Activated CD8-positive, alpha-beta memory T cell treated with anti-CD3 and anti-CD28 coated beads, Interleukin-2, amount 50 U/mL, for 24 hours (primary cell): ENCODE results near the gene TNN.
"Not testable (repeated sequence)": the region's sequence is repeated elsewhere in the genome, so short reads cannot be mapped to it uniquely, and the experiment has no call there.

ENCODE experiments used
- DNase-seq: peaks from one replicate; pipeline ENCODE4 v3.0.0-alpha.2; 2020; ENCODE audit errors: extremely low read depth

TNN gene

GRCh38 chr1:175072099-175072951 lies 4.7 kb downstream of the TNN start:
- DNase-seq, result no peak

GRCh38 chr1:175073061-175073460 lies 5.4 kb downstream of the TNN start:
- no peak for DNase-seq

- DNase-seq, result no peak
These were observed 6.0 kb downstream of the TNN start for GRCh38 chr1:175073633-175074032.

GRCh38 chr1:175075572-175076568 lies 8.2 kb downstream of the TNN start:
- no peak for DNase-seq

- no peak for DNase-seq
These were observed 9.9 kb downstream of the TNN start for GRCh38 chr1:175077356-175078030.

- DNase-seq, result no peak
These were observed 11.0 kb downstream of the TNN start for GRCh38 chr1:175078629-175079028.

GRCh38 chr1:175079338-175079737 lies 11.7 kb downstream of the TNN start:
- DNase-seq, result no peak

- DNase-seq, result no peak
These were observed 12.4 kb downstream of the TNN start for GRCh38 chr1:175080030-175080429.

GRCh38 chr1:175081983-175082382 lies 14.3 kb downstream of the TNN start:
- no peak for DNase-seq

GRCh38 chr1:175088525-175088951 lies 20.9 kb downstream of the TNN start:
- DNase-seq, result no peak

GRCh38 chr1:175089136-175089718 lies 21.6 kb downstream of the TNN start:
- no peak for DNase-seq

- no peak for DNase-seq
These were observed 23.1 kb downstream of the TNN start for GRCh38 chr1:175090780-175091179.

GRCh38 chr1:175094626-175095025 lies 27.0 kb downstream of the TNN start:
- no peak for DNase-seq

- DNase-seq, result no peak
These were observed 27.4 kb downstream of the TNN start for GRCh38 chr1:175095069-175095468.

GRCh38 chr1:175095978-175096607 lies 28.5 kb downstream of the TNN start:
- no peak for DNase-seq

- DNase-seq, result no peak
These were observed 29.7 kb downstream of the TNN start for GRCh38 chr1:175097361-175097760.

GRCh38 chr1:175099916-175100315 lies 32.3 kb downstream of the TNN start:
- no peak for DNase-seq

- DNase-seq, result not testable (repeated sequence)
These were observed 34.5 kb downstream of the TNN start for GRCh38 chr1:175102166-175102565.

GRCh38 chr1:175106536-175106935 lies 38.9 kb downstream of the TNN start:
- not testable (repeated sequence) for DNase-seq

GRCh38 chr1:175108331-175108820 lies 40.7 kb downstream of the TNN start:
- not testable (repeated sequence) for DNase-seq

GRCh38 chr1:175114996-175115395 lies 47.4 kb downstream of the TNN start:
- DNase-seq, result no peak
